ENCODE measurements around the gene TEX51.

GRCh38 chr2:126858991-126859390 lies 39.7 kb upstream of the TEX51 start:
- TF ChIP-seq SMC3 (IDR thresholded peaks at IDR 0.05; ENCODE audit: low read depth, low read length) (no peak), CTCF (conservative IDR thresholded peaks at IDR 0.05; ENCODE audit: low read depth, low read length) (no peak), POLR2A (IDR thresholded peaks at IDR 0.05; ENCODE audit: low read depth, low read length) (no peak), FOS (IDR thresholded peaks at IDR 0.05; ENCODE audit: low read depth, low read length) (no peak)

Measured in IMR-90 (cell line).